HepG2 (cell line): ENCODE results near the gene SLC22A7. TPM values are rescaled to one million over a fixed set of nuclear protein-coding genes. Genes with fewer than 3 reads are reported as not detected.

Experiments used
- FOXO4 ChIP-seq: sonication (generic); formaldehyde crosslinking; conservative IDR thresholded peaks from 2 replicates; pipeline ENCODE4 v1.8.1; 2023; ENCODE audit warnings: missing genetic modification reagents
- HIVEP1 ChIP-seq: sonication (generic); formaldehyde crosslinking; IDR thresholded peaks from 2 replicates; pipeline ENCODE4 v1.4.0; 2020; ENCODE audit warnings: mild to moderate bottlenecking, missing genetic modification reagents
- HMGXB4 ChIP-seq, 2 experiments: sonication (generic) in 1 of 2; formaldehyde crosslinking in 1 of 2; IDR thresholded peaks; 2 replicates each; pipeline versions ENCODE4 v1.4.0 to v1.6.1; 2018 to 2020; ENCODE audit warnings: missing genetic modification reagents in 2 of 2, borderline replicate concordance in 1 of 2, low read depth in 1 of 2, mild to moderate bottlenecking in 1 of 2, missing biosample characterization in 1 of 2
- IRF2 ChIP-seq: IDR thresholded peaks from 2 replicates; pipeline ENCODE4 v1.6.1; 2018; ENCODE audit warnings: missing genetic modification reagents, missing compliant biosample characterization
- KDM3A ChIP-seq: IDR thresholded peaks from 2 replicates; pipeline ENCODE4 v1.6.1; 2018; ENCODE audit warnings: low read depth, missing compliant biosample characterization
- MTERF4 ChIP-seq: sonication (generic); formaldehyde crosslinking; IDR thresholded peaks from 2 replicates; pipeline ENCODE4 v1.8.0; 2023; ENCODE audit warnings: mild to moderate bottlenecking, missing genetic modification reagents
- PREB ChIP-seq: sonication (generic); formaldehyde crosslinking; IDR thresholded peaks from 2 replicates; pipeline ENCODE4 v1.4.0; 2020; ENCODE audit warnings: missing genetic modification reagents
- RFX1 ChIP-seq: fragments of 450-650 bp; IDR thresholded peaks from 2 replicates; pipeline ENCODE4 v1.6.1; 2017
- TFDP1 ChIP-seq: IDR thresholded peaks from 2 replicates; pipeline ENCODE4 v1.6.1; 2016; ENCODE audit warnings: missing compliant biosample characterization, missing genetic modification reagents, borderline replicate concordance
- ZNF614 ChIP-seq: IDR thresholded peaks from 2 replicates; pipeline ENCODE4 v1.6.1; 2018; ENCODE audit warnings: missing biosample characterization, missing genetic modification reagents, inconsistent platforms, borderline replicate concordance
- ZNF629 ChIP-seq: sonication (generic); formaldehyde crosslinking; conservative IDR thresholded peaks from 2 replicates; pipeline ENCODE4 v1.5.0; 2020; ENCODE audit warnings: missing genetic modification reagents
- ZNF687 ChIP-seq: sonication (generic); formaldehyde crosslinking; IDR thresholded peaks from 2 replicates; pipeline ENCODE4 v1.5.1; 2020; ENCODE audit warnings: mild to moderate bottlenecking, missing genetic modification reagents, moderate library complexity
- ZNF777 ChIP-seq: sonication (generic); formaldehyde crosslinking; IDR thresholded peaks from 2 replicates; pipeline ENCODE4 v1.4.0; 2020; ENCODE audit warnings: missing genetic modification reagents
- ZSCAN5A ChIP-seq: sonication (generic); formaldehyde crosslinking; IDR thresholded peaks from 2 replicates; pipeline ENCODE4 v1.8.0; 2022; ENCODE audit warnings: mild to moderate bottlenecking, missing genetic modification reagents, borderline replicate concordance
- polyA plus RNA-seq, 8 experiments: library from polyadenylated mRNA; depleted of rRNA in 3 of 8; stranded (reverse) in 7 of 8; unstranded in 1 of 8; fragments of >200 nt; fragmentation: Illumina TruSeq in 4 of 8; extraction: Trizol in 4 of 8; gene quantifications; 2 replicates each; pipeline versions ENCODE4 v1.2.1 to v1.2.3, GENCODE V29; 2011 to 2016; ENCODE audit warnings: low read depth in 4 of 8, missing spikeins in 1 of 8, mixed read lengths in 1 of 8; ENCODE audit not compliant: insufficient read depth in 1 of 8
- total RNA-seq, 5 experiments: library from RNA; depleted of rRNA; stranded (reverse); fragments of >200 nt; fragmentation: Illumina TruSeq; extraction: Trizol; gene quantifications; 2 replicates each; pipeline ENCODE4 v1.2.3, GENCODE V29; 2016; ENCODE audit warnings: low read depth in 1 of 5

Gene SLC22A7
- total and polyA plus RNA-seq, 2 of the 13 experiments (the other 11 are each of a cell fraction or from before 2014, with no cell fraction given): 5.3 to 22.6 TPM

GRCh38 chr6:43274916-43275597, 23.0 kb upstream of the SLC22A7 start (continued):
- TF ChIP-seq ZNF687 (CRISPR knock-in tag): peak; percentile 85
- peak; percentile 64; the same call in 1 of the 2 replicates for TF ChIP-seq ZNF777 (CRISPR knock-in tag)
- TF ChIP-seq ZSCAN5A (CRISPR knock-in tag): no peak
- TF ChIP-seq RFX1: no peak
- peak; percentile 58; the same call in 1 of the 2 replicates for TF ChIP-seq MTERF4 (CRISPR knock-in tag)
- TF ChIP-seq HMGXB4 (CRISPR knock-in tag; IDR thresholded peaks at IDR 0.05; ENCODE audit: borderline replicate concordance in 1 of 2, low read depth in 1 of 2): peak; percentile 69 to 80
- peak; percentile 71; the same call in 1 of the 2 replicates for TF ChIP-seq IRF2 (CRISPR knock-in tag)
- TF ChIP-seq PREB: 0 out of 2 replicates have a peak, but pooled peaks have one; percentile 36
- peak; percentile 41; the same call in 1 of the 2 replicates for TF ChIP-seq TFDP1 (CRISPR knock-in tag)
- TF ChIP-seq FOXO4 (CRISPR knock-in tag): peak; percentile 96; the same call in 1 of the 2 replicates
- TF ChIP-seq ZNF614 (CRISPR knock-in tag): 0 out of 2 replicates have a peak, but pooled peaks have one; percentile 54
- no peak; the same call in 1 of the 2 replicates for TF ChIP-seq ZNF629 (CRISPR knock-in tag)
- TF ChIP-seq KDM3A: peak; percentile 79; the same call in 1 of the 2 replicates
- peak; percentile 76; the same call in 1 of the 2 replicates for TF ChIP-seq HIVEP1 (CRISPR knock-in tag)
